HS-27A (cell line): ENCODE data around the gene KYNU.

Source experiments
- DNase-seq: peaks from one replicate; pipeline ENCODE4 v3.0.0-alpha.2; 2012; ENCODE audit warnings: low read depth, missing footprints

The KYNU gene

DNA sequence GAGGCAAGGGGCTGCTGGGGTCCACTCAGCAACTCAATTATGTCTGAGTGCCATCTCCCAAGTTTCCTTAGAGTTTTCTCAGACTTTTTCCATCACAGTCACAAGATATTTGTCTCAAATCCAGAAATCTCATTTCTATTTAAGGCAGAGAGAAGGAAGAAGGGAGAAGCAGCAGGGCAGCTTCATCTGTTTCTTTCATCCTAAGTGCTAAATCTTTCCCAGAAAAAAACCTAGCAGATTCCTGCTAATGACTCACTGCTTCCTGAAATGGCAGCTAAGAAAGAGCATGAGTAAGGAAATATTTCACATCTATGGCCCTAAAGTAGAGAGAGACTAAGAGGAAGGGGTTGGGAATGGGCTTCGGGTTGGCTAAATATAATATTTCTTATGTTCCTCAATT lies 88.0 kb downstream of the KYNU start:
- DNase-seq = no peak

DNA sequence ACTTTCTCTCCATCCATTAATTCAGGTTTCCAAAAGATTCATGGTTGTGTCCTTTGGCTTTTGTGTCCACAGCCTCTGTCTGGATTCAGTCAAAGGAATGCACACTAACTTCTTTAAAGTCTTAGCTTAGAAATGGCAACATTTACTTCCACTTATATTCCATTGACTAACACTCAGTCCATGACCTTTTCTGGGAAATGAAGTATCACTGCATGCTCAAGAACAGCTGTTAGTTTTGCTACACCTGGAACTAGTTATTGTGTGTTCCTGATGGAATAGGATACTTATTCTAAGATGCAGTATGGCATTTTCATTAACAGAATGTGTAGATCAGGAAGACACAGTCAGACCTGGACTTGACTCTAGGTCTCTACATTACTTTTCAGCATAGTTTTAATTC lies 88.8 kb downstream of the KYNU start:
- DNase-seq = no peak

DNA sequence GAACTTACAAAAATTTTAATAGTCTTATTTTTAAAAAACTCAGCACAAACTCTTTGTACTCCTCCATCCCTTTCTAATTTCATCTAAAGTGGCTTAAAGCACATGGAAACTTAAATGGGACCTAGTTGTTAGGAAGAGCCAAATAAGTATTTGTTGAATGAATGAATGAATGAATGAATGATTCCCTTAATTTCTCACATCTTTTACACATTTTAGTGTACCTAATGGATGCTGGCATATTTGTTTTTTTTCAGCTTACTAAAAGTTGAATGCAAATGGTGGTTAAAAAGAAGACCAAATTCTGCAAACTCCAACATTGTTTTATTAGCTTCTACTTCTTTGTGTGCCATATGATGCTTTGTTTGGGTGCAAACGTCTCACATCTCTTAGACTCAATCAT lies 89.6 kb downstream of the KYNU start:
- no peak for DNase-seq

DNA sequence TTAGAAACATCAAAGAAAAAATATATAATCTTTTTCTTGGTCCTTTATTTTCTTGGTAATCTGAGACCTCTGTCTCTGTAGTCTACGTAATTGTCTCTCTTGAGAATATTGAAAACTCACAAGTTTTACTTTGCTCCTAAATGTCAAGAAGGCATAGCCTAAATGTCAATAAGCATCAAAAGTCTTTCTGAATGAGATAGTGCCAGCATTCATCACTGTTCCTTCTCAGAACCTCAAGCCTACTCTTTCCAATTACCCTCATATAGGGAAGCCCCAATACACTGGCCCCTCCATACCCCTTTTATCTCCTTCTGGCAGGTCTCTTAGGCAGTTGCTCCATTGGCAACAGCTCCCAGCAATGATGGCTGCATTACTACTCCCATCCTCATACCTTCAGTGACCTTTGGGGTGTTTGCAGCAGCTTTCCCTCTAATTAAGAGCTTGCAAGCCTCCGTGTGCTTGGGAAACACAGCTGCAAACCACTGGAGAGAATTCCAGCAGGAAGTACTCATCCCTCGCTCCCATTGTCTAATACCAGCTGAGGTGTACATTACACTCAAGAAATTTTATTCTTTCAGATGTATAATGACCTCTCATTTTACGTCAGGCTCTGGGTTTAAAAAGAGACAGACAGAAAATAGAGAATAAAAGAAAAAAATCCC lies 95.8 kb downstream of the KYNU start:
- DNase-seq = no peak

DNA sequence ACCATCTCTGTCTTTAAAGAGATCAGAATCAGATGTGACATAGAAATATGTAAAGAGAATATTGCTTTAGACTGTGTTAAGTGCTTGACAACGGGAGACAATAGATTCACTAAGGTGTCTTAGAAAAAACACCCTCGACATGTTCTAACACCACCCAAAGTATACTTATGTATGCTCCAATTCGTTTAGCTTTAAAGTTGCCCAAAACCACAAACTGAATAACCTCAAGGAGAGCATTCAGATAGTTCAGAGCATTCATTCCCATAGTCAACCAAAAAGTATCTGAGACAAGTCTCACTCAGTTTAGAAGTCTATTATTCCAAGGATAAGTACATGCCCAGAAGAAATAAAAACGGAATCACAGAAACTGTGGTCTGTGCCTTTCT lies 96.4 kb downstream of the KYNU start:
- DNase-seq = no peak

DNA sequence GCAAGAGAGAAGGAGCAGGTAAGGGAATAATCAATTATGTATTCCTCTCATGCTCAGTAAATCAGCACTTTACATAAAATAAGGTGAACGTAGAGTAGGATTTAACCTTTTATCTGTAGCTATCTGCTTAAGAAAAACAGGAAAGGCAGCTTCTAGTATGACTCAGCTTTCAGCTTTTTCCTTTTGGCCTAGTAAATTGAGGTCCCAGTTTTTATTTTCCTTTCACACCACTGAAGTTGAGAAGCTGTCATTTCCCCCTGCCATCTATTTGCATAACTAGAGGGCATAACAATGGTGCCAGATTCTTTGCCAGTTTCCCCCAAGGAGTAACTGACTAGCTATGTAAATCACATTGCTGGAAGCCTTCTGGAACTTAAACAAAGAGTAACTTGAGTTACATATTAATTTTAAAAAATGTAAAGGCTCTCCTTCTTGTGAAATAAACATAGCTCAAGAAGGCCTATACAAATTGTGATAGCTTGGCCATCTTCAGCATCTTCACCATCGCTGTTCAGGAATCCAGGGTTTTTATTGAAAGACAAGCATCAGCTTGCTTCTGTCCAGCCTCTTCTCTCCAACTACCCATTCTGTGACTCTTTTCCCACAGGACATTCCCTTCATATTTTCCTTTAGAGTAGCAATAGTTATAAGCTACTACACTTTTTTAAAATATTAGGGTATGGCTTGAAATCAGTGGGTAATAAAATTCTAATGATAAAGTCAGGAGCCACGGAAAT lies 97.0 kb downstream of the KYNU start:
- no peak for DNase-seq

DNA sequence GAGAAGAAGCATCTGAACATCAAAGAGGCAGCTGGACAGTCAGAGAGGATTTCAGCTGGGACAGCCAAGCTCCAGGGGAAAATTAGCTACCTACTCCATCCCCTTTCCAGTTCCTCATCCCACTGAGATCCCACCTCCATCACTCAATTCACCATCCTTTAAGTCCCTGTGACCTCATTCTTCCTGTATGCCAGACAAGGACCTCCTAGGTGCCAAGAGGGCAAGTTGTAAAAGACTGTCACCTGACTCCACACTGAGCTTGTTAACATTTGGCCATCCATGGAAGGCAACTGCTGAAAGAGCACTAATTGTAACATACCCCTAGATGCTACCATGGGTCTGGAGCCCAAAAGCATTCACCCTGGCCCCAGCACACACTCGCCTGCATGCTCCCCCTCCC lies 97.8 kb downstream of the KYNU start:
- DNase-seq = no peak

DNA sequence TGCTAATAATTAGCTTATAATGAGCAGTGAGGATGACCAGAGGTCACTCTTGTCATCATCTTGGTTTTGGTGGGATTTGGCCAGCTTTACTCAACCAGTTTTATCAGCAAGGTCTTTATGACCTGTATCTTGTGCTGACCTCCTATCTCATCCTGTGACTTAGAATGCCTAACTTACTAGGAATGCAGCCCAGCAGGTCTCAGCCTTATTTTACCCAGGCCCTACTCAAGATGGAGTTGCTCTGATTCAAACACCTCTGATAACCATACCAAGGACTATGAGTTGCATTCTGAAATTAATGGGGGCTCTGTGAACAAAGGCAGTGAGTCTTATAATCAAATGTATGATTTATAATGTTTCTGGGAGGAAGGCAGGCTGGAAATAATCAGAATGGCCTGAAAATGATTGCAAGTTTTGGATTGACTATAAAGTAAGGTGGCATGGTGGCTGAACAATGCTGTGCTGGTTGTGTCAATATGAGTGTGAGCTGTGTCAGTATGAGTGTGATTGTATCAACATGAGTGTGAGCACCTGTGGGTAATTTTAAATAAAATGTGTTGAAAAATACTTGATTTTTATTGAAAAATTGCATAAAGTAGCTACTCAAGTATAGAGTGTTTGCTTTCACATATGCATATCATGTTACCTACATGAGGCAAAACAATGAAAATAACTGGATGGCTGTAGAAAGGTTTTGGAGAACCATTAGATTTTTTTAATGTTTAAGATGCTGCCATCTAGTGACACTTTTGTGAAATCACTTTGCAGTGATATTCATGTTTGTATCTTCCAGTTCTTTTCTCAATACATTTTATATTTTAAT lies 103.0 kb downstream of the KYNU start:
- DNase-seq = no peak

DNA sequence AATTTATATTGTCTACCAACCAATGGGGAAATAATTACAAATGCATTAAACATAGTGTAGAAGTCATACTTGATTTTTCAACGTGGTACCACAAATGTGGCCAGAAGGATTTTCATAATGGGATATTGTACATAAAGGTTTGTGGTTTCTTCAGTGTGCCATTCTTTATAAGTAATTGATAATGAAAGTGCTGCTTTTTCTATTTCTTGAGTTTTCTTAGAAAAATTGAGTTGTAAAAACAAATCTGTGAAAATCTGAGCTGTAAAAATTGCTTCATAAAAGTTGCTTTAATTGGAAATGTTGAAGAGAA lies 103.6 kb downstream of the KYNU start:
- DNase-seq = no peak

DNA sequence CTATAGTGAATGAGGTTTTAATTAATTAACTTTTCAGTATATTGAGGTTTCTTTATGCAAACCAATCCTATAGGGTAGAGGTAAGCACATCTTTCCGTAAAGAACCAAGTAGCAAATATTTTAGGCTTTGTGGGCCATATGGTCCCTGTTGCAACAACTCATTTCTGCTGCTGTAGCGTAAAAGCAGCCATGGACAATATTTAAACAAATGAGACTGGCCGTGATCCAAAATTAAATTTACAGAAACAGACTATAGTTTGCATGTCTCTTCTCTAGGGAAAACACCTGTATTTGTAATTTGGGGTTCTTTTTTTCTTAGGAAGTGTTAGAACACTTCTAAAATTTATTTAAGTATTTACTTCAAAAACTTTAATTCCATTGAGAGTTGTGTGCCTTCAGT lies 104.3 kb downstream of the KYNU start:
- no peak for DNase-seq

DNA sequence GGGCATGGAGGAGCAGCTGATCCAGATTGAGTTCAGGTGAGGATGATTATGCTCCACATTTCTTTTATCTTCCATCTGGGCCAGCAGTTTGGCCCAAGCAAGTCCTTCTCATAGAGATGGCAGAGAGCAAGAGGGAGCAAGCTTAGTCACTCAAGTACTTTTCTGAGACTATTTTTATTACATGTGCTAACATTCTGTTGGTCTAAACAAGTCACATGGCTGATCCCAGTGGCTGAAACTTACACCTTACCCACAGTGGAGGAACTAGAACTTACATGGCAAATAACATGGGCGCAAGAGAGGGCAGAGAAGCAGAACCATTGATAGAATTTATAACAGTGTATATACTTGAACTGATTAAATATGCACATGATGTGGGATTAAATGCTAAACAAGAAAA lies 105.7 kb downstream of the KYNU start:
- DNase-seq = no peak

DNA sequence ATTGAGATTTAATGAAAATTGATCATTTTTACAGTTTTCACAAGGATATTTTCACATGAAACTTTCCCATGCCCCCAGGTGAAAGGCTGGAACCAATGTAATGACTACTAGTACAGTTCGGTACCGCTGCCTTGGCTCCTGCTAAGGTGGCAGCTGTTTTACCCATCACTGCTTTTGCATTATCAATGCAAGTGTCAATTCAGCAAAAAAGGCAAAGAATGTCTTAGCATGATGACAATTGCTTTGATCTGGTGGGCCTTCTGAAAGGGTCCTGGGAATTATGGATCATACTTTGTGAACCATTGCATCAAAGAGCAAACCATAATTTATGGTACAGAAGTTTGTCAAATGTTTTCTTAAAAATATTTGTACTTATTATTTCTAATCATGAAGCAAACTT lies 107.2 kb downstream of the KYNU start:
- no peak for DNase-seq

DNA sequence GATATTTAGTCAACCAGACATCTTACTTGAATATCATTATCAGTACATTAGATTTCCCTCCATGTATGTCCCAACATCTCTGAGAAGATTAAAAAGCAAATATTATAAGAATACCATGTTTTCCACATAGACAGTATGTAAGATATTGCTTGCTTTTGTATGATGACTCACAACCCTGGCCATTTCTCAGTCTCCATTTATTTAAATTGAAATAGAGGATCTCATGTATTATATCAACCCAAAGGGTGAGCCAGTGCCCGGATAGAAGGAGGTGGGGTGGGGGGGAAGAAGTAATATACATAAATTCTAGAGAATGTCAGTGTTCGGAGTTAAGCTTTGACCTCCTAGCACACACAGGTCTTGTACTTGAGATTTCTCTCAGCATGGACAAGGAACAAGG lies 109.6 kb downstream of the KYNU start:
- DNase-seq = no peak

DNA sequence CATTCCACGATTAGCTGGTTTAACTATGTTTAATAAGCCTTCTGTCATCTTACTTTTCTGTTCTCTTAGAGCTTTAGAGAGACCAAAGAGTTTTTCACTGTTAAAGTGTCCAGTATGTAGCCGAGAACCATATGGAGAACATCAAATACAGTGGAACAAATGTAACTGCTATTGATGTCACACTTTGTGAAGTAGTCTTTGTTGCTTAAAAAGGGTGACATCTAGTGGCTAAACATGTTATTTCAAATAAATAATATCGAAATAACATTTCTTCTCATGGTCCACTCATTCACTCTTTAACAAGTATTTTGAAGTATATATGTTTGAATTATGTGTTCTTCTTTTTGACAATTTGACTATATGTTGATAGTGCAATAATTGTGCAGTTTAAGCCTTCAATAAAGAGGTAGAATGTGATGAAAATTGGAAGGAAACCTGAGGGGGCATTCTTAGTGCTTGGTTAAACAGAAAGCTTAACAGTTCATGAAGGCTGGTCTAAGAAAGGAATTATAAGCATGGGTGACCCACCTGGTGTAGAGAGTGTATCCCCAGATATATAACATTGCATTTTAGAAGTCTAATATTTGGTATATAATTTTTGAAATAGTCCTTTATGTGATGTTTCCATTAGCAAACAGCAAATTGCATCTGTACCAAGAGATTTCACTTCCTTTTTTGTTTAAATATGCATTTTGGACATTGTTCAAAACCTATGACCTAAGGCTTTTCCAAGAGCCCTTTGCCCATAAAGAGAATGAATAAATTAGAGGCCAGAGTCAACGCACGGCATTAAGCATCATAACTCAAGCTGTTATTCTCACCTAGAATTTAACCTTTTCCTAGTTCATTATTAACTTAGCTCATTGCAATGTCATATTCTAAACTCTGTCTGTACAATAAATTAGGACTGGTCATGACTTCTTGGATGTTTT lies 112.1 kb downstream of the KYNU start:
- DNase-seq = no peak

DNA sequence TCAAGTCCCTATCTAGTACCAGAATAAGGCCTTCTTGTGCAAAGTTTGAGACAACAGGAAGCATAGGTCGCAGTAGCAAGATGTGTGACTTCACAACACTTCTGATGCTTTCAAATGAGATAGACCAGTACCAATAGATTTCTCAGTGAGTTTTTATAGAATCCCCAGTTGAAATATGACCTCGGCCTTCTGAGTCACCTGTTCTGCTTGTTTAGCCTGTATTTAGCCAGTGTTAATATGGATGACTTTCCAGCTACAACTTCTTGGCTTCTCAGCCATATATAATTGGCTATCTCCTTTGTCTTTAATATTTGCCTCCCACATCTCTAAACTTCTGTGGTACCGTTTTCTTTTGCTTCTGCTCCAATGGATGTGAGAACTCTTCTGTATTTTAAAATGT lies 113.8 kb downstream of the KYNU start:
- no peak for DNase-seq

DNA sequence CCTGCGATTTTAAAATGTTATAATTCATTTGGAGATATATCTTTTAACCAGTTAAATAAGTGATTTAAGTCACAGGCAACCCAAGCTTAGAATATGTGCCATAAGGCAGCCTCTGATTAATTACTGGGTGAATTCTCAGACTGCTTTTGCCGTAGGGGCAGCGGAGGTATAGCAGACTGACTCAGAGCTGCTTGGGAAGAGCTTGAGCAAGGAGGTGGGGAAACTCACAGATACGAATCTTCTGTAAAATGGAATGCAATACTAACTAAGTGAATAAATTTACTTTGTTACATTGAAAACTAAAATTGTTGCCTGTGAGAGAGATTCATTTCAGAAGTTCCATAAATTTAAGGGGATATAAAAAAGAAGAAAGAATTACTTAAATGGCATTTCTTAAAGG lies 115.4 kb downstream of the KYNU start:
- no peak for DNase-seq

DNA sequence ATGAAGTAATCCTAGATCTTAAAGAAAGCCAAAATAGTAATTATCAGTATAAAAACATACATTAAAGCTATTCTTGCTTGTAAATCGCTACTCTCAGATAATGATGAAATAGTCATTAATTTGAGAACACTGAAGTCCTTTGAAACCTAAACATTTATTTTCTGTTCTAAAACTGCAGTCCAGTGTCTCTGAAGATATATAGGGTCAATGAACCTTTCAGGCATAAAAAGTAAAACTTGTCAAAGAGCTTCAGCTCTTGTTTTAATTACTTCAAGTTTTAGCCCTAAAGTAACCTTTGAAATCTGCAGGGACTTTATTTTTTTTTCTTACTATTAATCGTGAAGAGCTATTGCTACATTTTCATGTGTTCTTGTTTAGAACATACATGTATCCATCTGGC lies 116.3 kb downstream of the KYNU start:
- DNase-seq = no peak

DNA sequence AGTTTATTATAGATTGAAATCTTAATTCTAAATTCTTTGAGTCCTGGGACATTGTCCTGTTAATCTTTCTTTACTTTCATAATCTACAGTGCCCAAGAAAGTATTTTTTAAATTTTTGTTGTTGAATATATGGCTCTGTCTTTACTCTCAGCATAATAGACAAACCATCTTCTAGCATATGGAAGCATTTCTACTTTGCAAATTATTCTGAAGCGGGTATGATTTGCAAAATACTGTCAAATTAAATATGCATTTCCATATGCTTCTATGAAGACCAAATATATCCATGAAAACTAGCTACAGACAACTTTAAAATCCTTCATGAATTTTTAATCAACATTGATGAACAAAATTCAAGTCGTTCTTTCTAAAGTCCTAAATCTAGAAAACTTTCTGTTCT lies 117.2 kb downstream of the KYNU start:
- DNase-seq = no peak

DNA sequence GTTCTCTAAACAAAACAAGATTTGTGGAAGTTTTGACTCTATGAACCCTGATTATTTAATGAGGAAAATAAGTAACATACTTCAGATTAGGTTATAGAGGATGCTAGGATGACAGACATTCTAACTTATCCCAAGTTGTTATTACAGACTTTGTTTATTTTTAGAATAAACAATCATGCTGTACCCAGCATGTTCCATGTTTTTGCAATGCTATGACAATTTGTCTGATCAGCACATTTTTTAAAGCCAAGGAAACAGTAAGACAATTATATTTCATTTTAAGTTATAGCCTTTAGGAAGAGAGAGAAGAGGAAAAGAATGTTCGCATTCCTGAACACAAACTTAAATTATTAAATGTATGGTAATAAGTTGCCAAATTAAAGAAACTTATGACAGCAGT lies 119.8 kb downstream of the KYNU start:
- no peak for DNase-seq

DNA sequence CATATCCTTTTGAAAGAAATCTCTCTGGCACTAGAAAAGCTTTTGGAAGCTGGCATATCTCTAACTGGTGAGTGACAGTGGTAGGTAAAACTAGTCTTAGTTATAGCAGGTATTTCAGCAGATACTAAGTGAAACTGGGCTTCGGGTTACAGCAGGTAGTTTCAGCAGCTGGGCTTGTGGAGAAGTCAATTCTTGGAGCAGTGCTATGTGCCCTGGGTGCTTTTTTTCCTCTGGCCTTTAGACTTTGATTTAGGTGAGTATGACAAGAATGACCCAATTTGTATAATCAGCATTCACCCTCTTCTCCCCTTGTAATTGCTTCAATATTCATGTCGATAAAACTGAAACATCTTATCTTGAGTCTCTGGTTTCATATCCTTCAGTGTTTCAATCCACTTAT lies 123.1 kb downstream of the KYNU start:
- DNase-seq = no peak

DNA sequence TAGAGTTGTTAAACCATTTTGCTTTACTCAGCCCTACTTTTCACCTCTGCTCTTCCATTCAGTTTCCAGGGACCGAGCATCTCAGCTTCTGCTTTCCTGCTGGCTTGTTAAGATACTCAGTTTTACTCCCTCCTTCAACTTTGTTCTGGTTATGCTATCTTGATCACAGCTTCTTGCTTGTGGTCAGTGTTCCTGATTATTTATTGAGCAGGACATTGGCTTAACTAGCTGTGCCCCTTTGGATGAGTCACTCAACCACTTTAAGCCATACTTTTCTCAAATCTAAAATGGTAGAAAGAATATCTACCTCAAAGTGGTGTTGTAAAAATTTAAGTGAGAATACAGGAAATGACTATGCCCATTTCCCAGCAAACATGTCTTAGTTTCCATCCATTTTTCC lies 124.0 kb downstream of the KYNU start:
- DNase-seq = no peak

DNA sequence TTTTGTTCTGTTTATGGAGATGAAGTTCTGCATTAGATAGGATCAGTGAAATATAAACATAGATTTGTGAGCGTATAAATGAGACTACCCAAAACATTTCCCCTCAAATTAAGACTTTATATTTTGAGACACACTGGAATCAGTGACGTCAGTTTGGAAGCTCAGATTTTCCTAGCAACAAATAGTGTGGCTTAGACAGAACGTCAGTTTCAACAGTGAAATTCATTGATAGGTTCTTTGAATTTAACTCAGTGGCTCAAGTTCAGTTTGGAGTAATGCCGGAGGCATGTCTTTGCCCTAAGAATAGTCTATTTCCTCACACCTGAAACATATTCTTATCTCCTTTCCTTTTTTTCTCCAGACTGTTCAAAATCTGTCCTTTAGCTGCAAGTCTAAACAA lies 138.2 kb downstream of the KYNU start:
- DNase-seq = no peak
